CD14-positive monocyte (primary cell): Measurements from ENCODE around the gene GNLY. TPM values are rescaled to one million over a fixed set of nuclear protein-coding genes. Genes with fewer than 3 reads are reported as not detected.

Experiments used
- DNase-seq, 3 donors: peaks; one replicate each; pipeline ENCODE4 v3.0.0-alpha.2; 2011 to 2022
- H2AFZ ChIP-seq: 2 replicates; pipeline ENCODE4 v1.6.0; 2012; ENCODE audit warnings: mild to moderate bottlenecking, low read depth, low read length, inconsistent platforms; ENCODE audit not compliant: insufficient read depth, poor library complexity, severe bottlenecking
- H3K27ac ChIP-seq, 2 donors: 1 replicate in 1 of 2; 2 replicates in 1 of 2; pipeline ENCODE4 v1.5.1; 2012 to 2013; ENCODE audit warnings: low read length in 2 of 2, control low read depth in 1 of 2, inconsistent platforms in 1 of 2, low read depth in 1 of 2, mild to moderate bottlenecking in 1 of 2
- H3K27me3 ChIP-seq, 2 donors: one replicate each; pipeline versions ENCODE4 v1.6.0 to v1.6.1; 2011 to 2013; ENCODE audit warnings: low read length in 2 of 2; ENCODE audit not compliant: control insufficient read depth in 2 of 2, insufficient read depth in 2 of 2
- H3K36me3 ChIP-seq, 2 donors: replicated peaks in 1 of 2; 1 replicate in 1 of 2; 2 replicates in 1 of 2; pipeline versions ENCODE4 v1.5.1 to v1.6.1; 2012 to 2013; ENCODE audit warnings: low read length in 2 of 2, control low read depth in 1 of 2, inconsistent platforms in 1 of 2, mild to moderate bottlenecking in 1 of 2; ENCODE audit not compliant: insufficient read depth in 2 of 2, control insufficient read depth in 1 of 2
- H3K4me1 ChIP-seq, 2 donors: 1 replicate in 1 of 2; 2 replicates in 1 of 2; pipeline versions ENCODE4 v1.5.1 to v1.6.1; 2012 to 2013; ENCODE audit warnings: low read length in 2 of 2, control low read depth in 1 of 2, inconsistent platforms in 1 of 2, mild to moderate bottlenecking in 1 of 2, moderate library complexity in 1 of 2; ENCODE audit not compliant: insufficient read depth in 2 of 2, control insufficient read depth in 1 of 2
- H3K4me2 ChIP-seq: replicated peaks from 2 replicates; pipeline ENCODE3; 2012; ENCODE audit warnings: low read length, moderate library complexity, mild to moderate bottlenecking; ENCODE audit not compliant: poor library complexity, severe bottlenecking; ENCODE audit errors: extremely low read depth
- H3K4me3 ChIP-seq, 3 experiments: fragments of 200-600 bp in 1 of 3; sonication (generic) in 1 of 3; replicated peaks in 1 of 3; 1 replicate in 2 of 3; 2 replicates in 1 of 3; pipeline ENCODE4 v1.5.1; 2011 to 2013; ENCODE audit warnings: low read length in 3 of 3, mild to moderate bottlenecking in 3 of 3, control low read depth in 2 of 3, low read depth in 2 of 3, inconsistent platforms in 1 of 3, moderate library complexity in 1 of 3
- H3K79me2 ChIP-seq: 2 replicates; pipeline ENCODE4 v1.6.0; 2012; ENCODE audit warnings: mild to moderate bottlenecking, control low read depth, inconsistent platforms, low read length, moderate library complexity; ENCODE audit not compliant: insufficient read depth
- H3K9ac ChIP-seq: 2 replicates; pipeline ENCODE4 v1.6.0; 2017; ENCODE audit warnings: low read length, mild to moderate bottlenecking; ENCODE audit not compliant: insufficient read depth, poor library complexity, severe bottlenecking
- H3K9me3 ChIP-seq, 2 donors: replicated peaks in 1 of 2; 1 replicate in 1 of 2; 2 replicates in 1 of 2; pipeline versions ENCODE4 v1.5.1 to v1.6.1; 2012 to 2013; ENCODE audit warnings: low read length in 2 of 2, control low read depth in 1 of 2; ENCODE audit not compliant: control insufficient read depth in 1 of 2, insufficient read depth in 1 of 2
- H4K20me1 ChIP-seq: 2 replicates; pipeline ENCODE4 v1.6.0; 2012; ENCODE audit warnings: mild to moderate bottlenecking, low read length, control low read depth, moderate library complexity; ENCODE audit not compliant: insufficient read depth
- H3K27ac Mint-ChIP-seq, 7 donors: one replicate each; pipeline ENCODE4 v1.8.0; 2020; ENCODE audit warnings: mild to moderate bottlenecking in 7 of 7, mixed read lengths in 7 of 7, moderate library complexity in 6 of 7, inconsistent platforms in 2 of 7
- H3K27me3 Mint-ChIP-seq, 3 donors: one replicate each; pipeline ENCODE4 v1.8.0; 2021 to 2022; ENCODE audit warnings: low read depth in 3 of 3, mild to moderate bottlenecking in 3 of 3, mixed read lengths in 3 of 3, moderate library complexity in 3 of 3, inconsistent platforms in 1 of 3
- H3K36me3 Mint-ChIP-seq, 2 donors: one replicate each; pipeline ENCODE4 v1.8.0; 2020; ENCODE audit warnings: mixed read lengths in 2 of 2, inconsistent platforms in 1 of 2, mild to moderate bottlenecking in 1 of 2
- H3K4me1 Mint-ChIP-seq: one replicate; pipeline ENCODE4 v1.8.0; 2020; ENCODE audit warnings: mild to moderate bottlenecking, mixed read lengths
- H3K4me3 Mint-ChIP-seq, 2 donors: one replicate each; pipeline ENCODE4 v1.8.0; 2020; ENCODE audit warnings: mild to moderate bottlenecking in 2 of 2, mixed read lengths in 2 of 2, moderate library complexity in 1 of 2
- H3K9me3 Mint-ChIP-seq, 7 donors: one replicate each; pipeline ENCODE4 v1.8.0; 2020 to 2022; ENCODE audit warnings: mixed read lengths in 7 of 7, mild to moderate bottlenecking in 6 of 7, moderate library complexity in 6 of 7, inconsistent platforms in 2 of 7
- CTCF ChIP-seq: fragments of 200-600 bp; IDR thresholded peaks from one replicate; pipeline ENCODE4 v1.8.0; 2022; ENCODE audit warnings: antibody characterized with exemption, mild to moderate bottlenecking
- WGBS: methylation state at CpG from one replicate; pipeline ENCODE4 v1.1.5; 2013; ENCODE audit warnings: missing lambda C conversion rate; ENCODE audit not compliant: insufficient coverage; 5-methylcytosine and 5-hydroxymethylcytosine counted together
- intact Hi-C, 2 donors: fragments of 100-400 bp; cut with micrococcal nuclease; formaldehyde crosslinking; loops; one replicate each; pipeline versions ENCODE4 v1.15.0 to v1.15.1; 2023
- polyA plus RNA-seq, 3 donors: library from polyadenylated mRNA; depleted of rRNA in 1 of 3; unstranded in 2 of 3; stranded (reverse) in 1 of 3; fragments of 300-500 nt in 2 of 3; fragments of >200 nt in 1 of 3; fragmentation: Illumina TruSeq in 2 of 3; gene quantifications; 1 replicate in 2 of 3; 2 replicates in 1 of 3; pipeline ENCODE4 v1.2.3, GENCODE V29; 2012 to 2021

The GNLY gene
- polyA plus RNA-seq, 3 donors: 4.6 to 13.2 (median 11.1) TPM

DNA sequence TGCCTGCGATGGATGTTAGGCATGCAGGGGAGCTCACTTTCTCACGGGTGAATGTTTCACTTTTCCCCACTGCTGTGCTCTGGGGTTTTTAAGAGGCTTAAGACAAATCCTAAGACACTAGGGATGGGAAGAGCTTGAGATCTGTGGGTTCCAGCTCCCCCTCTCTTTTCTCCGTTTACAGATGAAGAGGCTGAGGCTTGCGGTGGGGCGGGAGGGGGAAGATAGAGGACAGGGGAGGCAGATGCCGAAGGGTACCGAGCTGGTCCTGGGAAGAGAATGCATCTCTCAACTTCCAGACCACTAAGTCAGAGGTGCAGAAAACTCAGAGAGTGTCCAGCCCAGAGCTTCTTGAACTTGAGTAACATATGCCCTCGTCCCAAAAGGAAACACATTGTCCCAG, 51.5 kb downstream of the GNLY start:
- peak overlapping the region in 1 of 2 donors; percentile 60 for H3K4me3 Mint-ChIP-seq

GRCh38 chr2:85746321-85747004, 52.3 kb downstream of the GNLY start:
- H2AFZ ChIP-seq: no peak overlapping the region
- no peak overlapping the region for H3K27ac ChIP-seq
- H3K4me1 Mint-ChIP-seq: peaks cover 55% of the 10 kb centered on the region
- no peaks in the 10 kb centered on the region for H3K36me3 ChIP-seq
- no peak for TF ChIP-seq CTCF
- no peak overlapping the region for H3K9ac ChIP-seq
- no peak overlapping the region for H3K4me3 ChIP-seq
- no peaks in the 10 kb centered on the region for H3K9me3 ChIP-seq
- intact Hi-C loops: no loop called here
- WGBS: 88% methylated on average over 7 of the region's 8 CpGs
- peaks cover 0 to 2% (median 0%) of the 10 kb centered on the region in 7 donors for H3K9me3 Mint-ChIP-seq
- H4K20me1 ChIP-seq: no peaks in the 10 kb centered on the region
- peak overlapping the region in 1 of 7 donors; percentile 15 for H3K27ac Mint-ChIP-seq
- no peak overlapping the region for H3K4me3 Mint-ChIP-seq
- H3K4me2 ChIP-seq: no peak overlapping the region
- no peaks in the 10 kb centered on the region for H3K36me3 Mint-ChIP-seq
- H3K27me3 Mint-ChIP-seq: peaks cover 28 to 45% (median 44%) of the 10 kb centered on the region in 3 donors
- peaks cover 2 to 22% of the 10 kb centered on the region in 2 donors for H3K27me3 ChIP-seq
- DNase-seq: no peak
- peaks cover 35 to 41% of the 10 kb centered on the region in 2 donors for H3K4me1 ChIP-seq
- H3K79me2 ChIP-seq: no peaks in the 10 kb centered on the region

More for the DNA sequence above, 51.5 kb downstream of the GNLY start:
- Histone ChIP-seq H3K4me2 (peak overlapping the region; percentile 3), H3K79me2 (no peaks in the 10 kb centered on the region), H2AFZ (no peak overlapping the region), H3K9me3 (no peaks in the 10 kb centered on the region), H3K4me1 (peaks cover 35 to 41% of the 10 kb centered on the region in 2 donors), H3K27me3 (peaks cover 0 to 14% of the 10 kb centered on the region in 2 donors), H3K9ac (no peak overlapping the region), H4K20me1 (no peaks in the 10 kb centered on the region), H3K36me3 (no peaks in the 10 kb centered on the region), H3K4me3 (no peak overlapping the region), H3K27ac (no peak overlapping the region)
- no peaks in the 10 kb centered on the region for H3K36me3 Mint-ChIP-seq
- no peak for DNase-seq
- intact Hi-C loops: no loop called here
- H3K4me1 Mint-ChIP-seq: peaks cover 53% of the 10 kb centered on the region
- H3K9me3 Mint-ChIP-seq: peaks cover 0 to 3% (median under 1%) of the 10 kb centered on the region in 7 donors
- TF ChIP-seq CTCF: no peak
- no peak overlapping the region for H3K27ac Mint-ChIP-seq
- WGBS: 67% methylated on average over 2 of the region's 8 CpGs
- H3K27me3 Mint-ChIP-seq: peaks cover 24 to 39% (median 39%) of the 10 kb centered on the region in 3 donors
